Activated CD8-positive, alpha-beta memory T cell treated with anti-CD3 and anti-CD28 coated beads, Interleukin-2, amount 50 U/mL, for 24 hours (primary cell): Measurements from ENCODE around the gene PANX1.

Source experiments
- DNase-seq: peaks from one replicate; pipeline ENCODE4 v3.0.0-alpha.2; 2020; ENCODE audit errors: extremely low read depth

The PANX1 gene

DNA sequence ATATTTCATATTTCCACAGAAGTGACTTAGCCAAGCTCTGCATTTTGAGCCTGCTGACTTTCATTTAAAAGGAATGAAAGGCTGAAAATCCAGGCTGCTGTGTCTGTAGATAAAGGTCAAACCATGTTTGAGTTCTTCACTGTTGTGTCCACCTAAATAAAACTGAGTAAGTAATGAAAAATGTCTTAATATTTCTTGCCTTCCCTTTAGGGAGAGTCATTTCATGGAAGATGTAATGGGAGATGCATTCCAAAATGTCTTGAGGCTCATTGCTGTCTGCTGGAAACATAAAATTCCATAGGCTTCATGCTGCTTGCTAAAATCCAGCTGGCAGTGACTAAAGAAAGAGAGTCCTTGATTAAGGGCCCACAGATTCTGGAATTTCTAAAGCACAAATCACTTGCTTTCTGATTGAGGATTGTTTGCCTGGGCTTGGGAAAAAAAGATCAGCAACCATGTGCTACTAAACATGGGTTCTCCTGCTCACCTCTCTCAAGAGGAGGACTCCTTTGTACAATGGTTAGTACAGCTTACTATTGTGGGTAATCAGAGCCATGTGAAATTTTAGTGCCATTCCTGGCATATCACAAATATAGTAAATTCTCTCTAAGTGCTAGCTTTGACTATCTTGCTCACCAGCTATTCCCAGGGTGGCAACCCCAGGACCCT lies 56.9 kb downstream of the PANX1 start:
- no peak for DNase-seq

DNA sequence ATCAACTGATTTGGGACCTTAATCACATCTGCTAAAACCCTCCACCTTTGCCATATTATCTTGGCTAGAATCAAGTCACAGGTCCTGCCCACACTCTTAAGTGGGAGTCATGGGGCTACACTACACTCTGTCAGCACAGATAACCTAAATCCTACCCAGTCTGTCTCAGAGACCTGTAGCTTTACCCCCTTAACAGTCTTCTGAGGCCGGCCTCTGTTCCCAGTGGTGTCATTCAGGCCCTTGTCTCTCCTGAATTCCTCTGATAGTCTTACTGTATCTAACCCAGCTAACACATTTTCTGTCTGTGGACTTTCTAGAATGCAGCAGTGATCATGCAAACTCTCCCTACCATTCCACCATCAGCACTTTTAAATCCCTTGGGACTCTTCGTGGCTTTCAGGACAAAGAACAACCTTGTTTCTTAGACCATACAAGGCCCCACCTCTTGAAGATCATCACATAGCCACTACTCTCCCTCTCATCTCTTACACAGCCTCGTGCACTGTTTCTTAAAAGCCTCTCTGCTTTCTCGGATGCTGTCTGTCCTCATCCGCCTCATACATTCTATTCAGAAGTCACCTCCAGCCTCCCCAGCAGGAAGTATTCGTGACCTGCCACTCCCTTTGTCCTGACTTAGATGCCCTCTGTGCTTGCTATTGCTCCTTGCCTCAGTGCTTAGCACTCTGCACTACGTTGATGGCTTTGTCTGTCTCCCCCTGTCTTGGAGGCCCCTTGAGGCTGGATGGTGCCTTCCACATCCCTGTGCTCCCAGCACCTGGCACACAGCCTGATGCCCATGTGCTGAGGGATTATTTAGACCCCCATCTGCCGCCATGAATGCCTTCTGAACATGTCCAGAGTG lies 57.9 kb downstream of the PANX1 start:
- DNase-seq, result no peak

DNA sequence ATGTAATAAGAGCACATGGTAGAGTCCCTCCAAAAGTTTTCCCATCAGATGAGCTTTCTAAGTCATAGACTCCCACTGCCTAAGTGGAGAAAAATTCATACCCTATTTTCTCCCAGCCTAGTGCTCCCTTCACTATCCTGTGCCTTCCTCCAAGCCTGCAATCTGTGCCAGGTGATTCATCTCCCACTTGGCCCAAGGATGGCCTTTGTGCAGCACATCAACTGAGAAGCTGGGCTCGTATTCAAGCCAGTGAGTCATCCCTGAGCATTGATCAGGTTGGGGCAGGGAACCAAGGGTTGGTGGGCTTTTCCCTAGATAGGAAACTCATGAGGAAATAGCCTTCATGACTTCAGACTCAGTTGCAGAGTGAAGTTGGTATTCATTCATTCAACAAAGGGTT lies 64.6 kb downstream of the PANX1 start:
- no peak for DNase-seq

DNA sequence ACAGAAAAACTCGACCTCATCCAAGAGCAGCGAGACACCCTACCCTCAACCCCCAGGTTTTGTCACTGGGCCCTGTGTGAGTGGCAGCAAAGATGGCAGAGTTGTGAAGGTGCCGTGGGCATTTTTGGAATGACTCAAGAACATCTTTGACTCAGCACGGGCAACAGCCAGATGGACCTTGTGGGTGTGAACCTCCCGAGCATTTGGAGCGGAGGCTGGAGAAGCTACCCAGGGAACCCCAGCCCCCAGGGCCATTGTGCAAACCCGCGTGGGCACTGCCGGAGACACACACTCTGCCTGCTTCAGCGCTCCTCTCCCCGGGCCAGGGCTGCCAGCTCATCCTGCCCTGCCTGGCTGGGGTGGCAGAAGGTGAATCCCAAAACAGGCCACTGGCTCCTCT lies 66.1 kb downstream of the PANX1 start:
- no peak for DNase-seq

DNA sequence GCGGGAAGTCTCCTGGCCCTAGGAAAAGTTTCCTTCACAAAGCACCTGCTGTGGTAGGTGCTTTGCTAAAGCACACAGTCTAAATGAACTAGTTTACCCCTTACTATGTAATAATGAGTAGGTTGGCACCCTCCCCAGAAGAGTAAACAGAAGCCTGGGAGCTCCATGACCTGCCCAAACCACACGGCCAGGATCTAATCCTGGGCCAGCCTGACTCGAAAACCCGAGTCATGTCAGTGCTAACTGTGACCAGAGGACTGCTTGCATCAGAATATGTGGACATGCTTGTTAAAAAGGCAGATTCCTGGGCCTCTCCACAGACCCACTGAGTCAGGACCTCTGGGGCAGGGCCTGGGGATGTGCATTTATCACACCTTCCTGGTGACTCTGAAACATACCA lies 67.7 kb downstream of the PANX1 start:
- no peak for DNase-seq

DNA sequence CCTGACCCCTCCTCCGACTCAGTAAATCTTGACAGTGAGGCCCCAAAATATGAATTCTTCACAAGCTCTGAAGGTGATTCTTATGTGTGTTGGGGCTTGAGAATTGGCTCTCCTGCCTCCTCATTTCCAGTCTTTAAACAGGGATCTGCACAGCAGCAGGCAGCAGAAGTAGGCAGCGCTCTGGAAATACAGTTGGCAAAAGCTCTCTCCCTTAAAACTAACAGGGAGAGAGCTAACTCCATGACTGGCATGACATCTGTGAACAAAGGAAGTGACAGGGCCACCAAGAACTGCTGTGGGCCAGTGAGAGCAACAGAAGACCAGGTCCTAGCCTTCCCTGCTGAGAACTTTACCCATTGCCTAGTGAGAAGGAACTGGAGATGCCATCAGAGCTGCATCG lies 70.1 kb downstream of the PANX1 start:
- DNase-seq, result no peak

DNA sequence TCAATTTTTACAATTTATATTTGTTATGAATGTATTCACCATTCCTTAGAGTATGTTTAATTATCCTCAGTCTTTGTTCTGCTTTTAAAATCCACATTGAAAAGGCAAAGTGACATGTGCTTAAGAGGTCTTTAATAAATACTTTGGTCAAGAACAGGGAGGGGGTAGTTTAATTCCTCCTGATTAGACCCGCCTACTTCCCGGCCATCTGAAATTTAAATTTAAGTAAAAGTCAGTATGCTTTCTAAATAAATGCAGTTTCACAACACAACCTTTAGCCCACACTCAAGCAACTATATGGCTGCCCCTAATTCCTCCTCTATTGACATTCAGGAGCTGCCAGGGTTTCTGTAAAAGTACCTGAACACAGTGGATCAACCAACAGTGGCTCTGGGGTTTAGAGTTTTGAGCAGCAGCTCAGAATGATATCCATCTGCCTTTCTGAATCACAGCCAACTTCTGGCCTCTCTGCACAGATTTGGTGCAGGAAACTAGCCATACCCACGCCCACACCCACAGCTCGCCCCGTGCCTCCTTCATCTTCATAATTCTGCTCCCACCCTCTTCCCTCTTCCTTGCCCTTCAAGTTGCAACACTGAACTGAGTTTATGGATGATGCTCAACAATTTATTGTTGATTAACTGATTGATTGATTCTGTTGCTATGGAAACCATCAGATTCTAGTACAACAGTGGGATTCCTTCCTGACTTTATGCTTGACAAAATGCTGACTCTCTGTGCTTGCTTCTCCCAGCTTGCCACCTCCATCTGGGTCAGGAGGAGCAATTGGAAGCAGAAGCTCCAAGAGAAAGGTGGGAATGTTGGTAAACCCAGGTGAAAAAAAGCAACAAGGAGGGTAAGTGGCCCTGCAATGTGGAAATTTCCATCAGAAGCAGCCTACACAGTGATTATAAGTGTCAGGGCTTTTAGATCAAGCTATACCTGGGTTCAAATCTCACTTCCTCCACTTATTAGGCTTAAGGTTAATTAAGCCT lies 70.8 kb downstream of the PANX1 start:
- DNase-seq, result no peak

DNA sequence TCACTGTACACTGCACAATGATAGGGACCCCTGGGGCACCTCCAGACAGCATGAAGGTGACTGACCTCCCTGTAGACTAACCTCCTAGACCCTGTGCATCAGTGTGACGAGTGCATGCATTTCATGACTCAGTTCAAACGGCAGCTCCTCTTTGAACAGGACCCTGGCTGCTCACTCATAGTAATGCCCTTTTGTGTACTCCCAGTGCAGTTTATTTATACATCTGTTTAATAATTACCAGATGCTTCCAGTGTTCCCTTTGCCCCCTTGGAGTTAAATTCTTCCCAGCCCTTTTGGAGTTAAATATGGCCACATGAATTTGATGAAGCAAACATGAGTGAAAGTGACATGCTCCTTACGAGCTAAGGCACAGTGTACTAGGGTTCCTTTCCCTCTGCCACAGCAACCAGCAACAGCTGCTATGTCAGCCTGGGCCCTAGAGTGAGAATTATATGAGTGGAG lies 72.4 kb downstream of the PANX1 start:
- DNase-seq, result no peak

DNA sequence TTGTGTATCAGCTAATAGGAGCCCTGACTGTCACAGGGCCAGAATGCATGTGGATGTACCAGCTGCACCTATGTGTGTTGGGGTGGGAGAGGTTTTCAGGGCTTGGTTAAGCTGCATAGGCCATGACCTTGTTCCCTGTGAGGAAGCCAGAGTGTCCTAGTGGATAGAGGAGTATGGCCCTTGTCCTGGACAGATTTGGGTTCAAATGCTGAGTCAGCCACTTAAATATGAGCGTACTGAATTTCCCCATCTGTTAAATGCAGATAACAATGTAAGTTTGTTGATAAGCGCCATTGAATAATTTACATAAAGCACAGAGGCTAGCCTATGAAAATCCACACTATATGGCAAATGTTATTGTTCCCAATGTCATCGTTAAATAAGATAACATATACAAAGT lies 74.4 kb downstream of the PANX1 start:
- DNase-seq, result no peak

DNA sequence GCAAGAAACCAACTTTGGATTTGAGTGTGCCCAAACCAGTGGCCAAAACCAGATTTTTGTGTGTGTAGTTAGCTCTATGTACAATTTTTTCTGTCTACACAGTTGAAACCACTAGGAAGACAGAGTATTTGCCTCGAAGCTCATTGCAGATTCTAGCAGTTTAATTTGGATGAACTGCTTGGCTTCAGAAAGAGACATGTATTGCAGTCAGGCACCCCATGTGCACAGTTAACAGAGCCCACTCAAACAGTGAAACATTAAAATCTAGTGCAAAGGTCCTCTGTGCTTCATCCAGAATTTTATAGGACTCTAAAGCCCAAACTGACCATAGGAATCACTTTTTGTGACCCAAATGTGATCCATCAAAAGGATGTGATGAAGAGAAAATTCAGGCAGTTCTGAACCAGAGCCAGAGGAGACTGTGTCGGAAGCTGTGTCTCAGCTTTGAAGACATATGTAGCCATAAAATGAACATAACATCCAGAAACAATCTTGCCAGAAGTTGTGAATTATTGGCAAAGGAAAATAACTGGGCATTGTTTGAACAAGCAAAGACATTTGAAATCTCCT lies 82.7 kb downstream of the PANX1 start:
- no peak for DNase-seq

DNA sequence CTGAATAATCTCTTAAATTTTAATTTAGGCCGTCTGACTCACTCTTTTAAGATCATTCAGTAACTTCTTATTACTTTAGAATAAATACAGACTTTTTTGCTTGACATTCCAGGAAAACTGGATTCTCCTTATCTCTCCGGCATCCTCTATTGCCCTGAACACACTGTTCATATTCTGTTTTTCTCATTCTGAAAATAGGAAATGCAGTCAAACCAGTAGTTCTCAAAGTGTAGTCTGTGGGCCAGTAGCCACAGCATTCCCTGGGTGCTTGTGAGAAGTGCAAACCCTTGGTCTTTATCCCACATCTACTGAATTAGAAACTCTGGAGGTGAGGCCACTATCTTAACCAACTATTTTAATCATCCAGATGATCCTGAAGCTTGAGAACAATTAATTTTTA lies 84.3 kb downstream of the PANX1 start:
- no peak for DNase-seq

DNA sequence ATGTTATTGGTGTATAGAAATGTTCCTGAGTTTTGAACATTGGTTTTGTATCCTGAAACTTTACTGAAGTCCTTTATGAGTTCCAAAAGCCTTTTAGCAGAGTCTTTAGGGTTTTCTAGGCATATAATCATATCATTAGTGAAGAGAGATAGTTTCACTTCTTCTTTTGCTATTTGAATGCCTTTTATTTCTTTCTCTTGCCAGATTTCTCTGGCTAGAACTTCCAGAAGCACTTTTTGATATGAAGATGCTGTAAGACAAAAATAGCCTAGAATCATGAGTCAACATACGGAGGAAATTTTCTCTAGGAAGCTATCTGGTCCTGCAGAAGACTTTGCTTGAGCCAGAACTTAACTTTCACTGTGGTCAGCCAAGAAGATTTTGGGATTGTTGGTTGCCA lies 89.1 kb downstream of the PANX1 start:
- DNase-seq, result no peak

DNA sequence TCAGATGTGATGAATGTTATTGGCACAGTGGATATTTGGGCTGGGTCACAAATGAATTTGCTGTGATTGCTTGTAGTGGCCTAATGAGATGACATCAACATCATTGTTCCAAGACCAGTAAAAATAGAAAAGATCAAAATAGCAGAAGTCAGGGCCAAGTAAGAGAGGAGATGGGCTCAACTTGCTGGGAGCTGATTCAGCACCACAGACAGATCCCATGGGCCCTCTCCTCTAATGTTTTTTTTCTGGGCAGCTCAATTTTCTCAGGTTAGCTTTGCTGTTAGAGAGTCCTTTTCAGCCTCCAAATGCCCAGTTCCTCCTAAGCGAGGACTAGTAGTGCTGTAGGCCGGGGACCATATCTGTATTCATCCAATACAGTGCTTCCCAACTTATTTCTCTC lies 89.7 kb downstream of the PANX1 start:
- no peak for DNase-seq

DNA sequence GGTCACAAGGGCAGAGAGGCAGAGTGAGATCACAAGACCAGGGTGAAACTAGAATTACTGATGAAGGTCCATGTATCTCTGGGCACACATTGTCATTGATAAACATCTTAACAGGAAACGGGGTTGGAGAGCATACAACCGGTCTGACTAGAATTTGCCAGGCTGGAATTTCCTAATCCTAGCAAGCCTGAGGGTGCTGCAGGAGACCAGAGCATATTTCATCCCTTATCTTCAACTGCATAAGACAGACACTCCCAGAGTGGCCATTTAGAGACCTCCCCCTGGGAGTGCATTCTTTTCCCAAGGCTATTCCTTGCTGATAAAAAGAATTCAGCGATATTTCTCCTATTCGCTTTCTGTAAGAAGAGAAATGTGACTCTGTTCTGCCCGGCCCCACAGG lies 91.1 kb downstream of the PANX1 start:
- DNase-seq, result no peak

DNA sequence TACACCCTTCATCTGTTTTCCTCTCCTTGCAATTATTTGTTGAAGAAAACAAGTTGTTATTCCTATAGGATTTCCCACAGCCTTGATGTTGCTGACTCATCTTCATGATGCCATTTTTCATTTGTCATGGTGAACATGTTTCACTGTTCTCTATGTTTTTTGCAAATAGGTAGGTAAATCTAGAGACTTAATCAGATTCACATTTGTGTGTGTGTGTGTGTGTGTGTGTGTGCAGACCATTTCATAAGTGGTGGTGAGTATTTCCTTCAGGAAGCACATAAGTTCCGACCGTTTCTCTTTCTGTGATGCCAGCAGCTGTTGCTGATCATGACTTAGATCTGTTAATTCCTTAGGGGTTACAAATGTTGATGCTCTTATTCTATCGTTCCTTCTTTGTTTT lies 95.4 kb downstream of the PANX1 start:
- no peak for DNase-seq
